Stimulated activated CD8-positive, alpha-beta memory T cell treated with anti-CD3 and anti-CD28 coated beads, Interleukin-4, amount 100 ng/mL, for 24 hours (primary cell): ENCODE measurements around the gene STAC2.

Experiments
- DNase-seq: peaks from one replicate; pipeline ENCODE4 v3.0.0-alpha.2; 2020; ENCODE audit warnings: low read depth

Gene STAC2

GRCh38 chr17:39161962-39162361, 63.8 kb downstream of the STAC2 start:
- DNase-seq: no peak
